Measurements from ENCODE around the gene CYTH3.

- TF ChIP-seq CTCF (IDR thresholded peaks at IDR 0.05) (no peak), POLR2A (IDR thresholded peaks at IDR 0.05) (no peak)
These were observed 29.3 kb downstream of the CYTH3 start for GRCh38 chr7:6243168-6243567.
